Stimulated activated naive CD4-positive, alpha-beta T cell treated with Interleukin-2 at 50 U/mL for 16 hours (primary cell): ENCODE measurements around the gene PLA2G1B.

Source experiments
- DNase-seq: peaks from one replicate; lab custom pipeline; 2025; lab: John Stamatoyannopoulos, UW

PLA2G1B gene

GRCh38 chr12:120327593-120327992, at the start of gene PLA2G1B:
Gene PLA2G1B (minus strand): TSS chr12:120327779. CDS start chr12:120327753, 26 bp downstream.
- DNase-seq = no peak

- no peak for DNase-seq
Measured at GRCh38 chr12:120376934-120377572, 49.5 kb upstream of the PLA2G1B start.

- DNase-seq = no peak
Measured at GRCh38 chr12:120376416-120376815, 48.8 kb upstream of the PLA2G1B start.

- no peak for DNase-seq
Measured at GRCh38 chr12:120376009-120376408, 48.4 kb upstream of the PLA2G1B start.

GRCh38 chr12:120373683-120374082, 46.1 kb upstream of the PLA2G1B start:
- DNase-seq = no peak

- DNase-seq = no peak
Measured at GRCh38 chr12:120370343-120371243, 43.0 kb upstream of the PLA2G1B start.

GRCh38 chr12:120369603-120370342, 42.2 kb upstream of the PLA2G1B start:
- no peak for DNase-seq

GRCh38 chr12:120368789-120369602, 41.4 kb upstream of the PLA2G1B start, which contains the start of gene MSI1:
Gene MSI1 (minus strand): TSS chr12:120369164. CDS start chr12:120369091, 73 bp downstream.
- DNase-seq = no peak

- peak; percentile 12 for DNase-seq
Measured at GRCh38 chr12:120367924-120368788, 40.6 kb upstream of the PLA2G1B start.

GRCh38 chr12:120367233-120367923, 39.8 kb upstream of the PLA2G1B start:
- DNase-seq = no peak

GRCh38 chr12:120366845-120367232, 39.3 kb upstream of the PLA2G1B start:
- no peak for DNase-seq

GRCh38 chr12:120366341-120366705, 38.7 kb upstream of the PLA2G1B start:
- no peak for DNase-seq

- no peak for DNase-seq
Measured at GRCh38 chr12:120365675-120366340, 38.2 kb upstream of the PLA2G1B start.

GRCh38 chr12:120364487-120364886, 36.9 kb upstream of the PLA2G1B start:
- no peak for DNase-seq

- DNase-seq = no peak
Measured at GRCh38 chr12:120363274-120363855, 35.8 kb upstream of the PLA2G1B start.

GRCh38 chr12:120362516-120363273, 35.1 kb upstream of the PLA2G1B start:
- DNase-seq = no peak

GRCh38 chr12:120361506-120362208, 34.1 kb upstream of the PLA2G1B start:
- DNase-seq = no peak

GRCh38 chr12:120359128-120359527, 31.5 kb upstream of the PLA2G1B start:
- no peak for DNase-seq
